Measurements from ENCODE around the gene CIT. TPM values are rescaled to one million over a fixed set of nuclear protein-coding genes. Genes with fewer than 3 reads are reported as not detected.

The CIT gene
- total and polyA plus RNA-seq, 9 of the 15 experiments (the other 6 are each of a cell fraction or from before 2014, with no cell fraction given) = 1.1 to 46.7 (median 21.3) TPM

- TF ChIP-seq BRD9 (IDR thresholded peaks at IDR 0.05; ENCODE audit: low read depth, partially characterized antibody) (no peak), HMG20B (CRISPR knock-in tag; IDR thresholded peaks at IDR 0.05) (no peak), SMARCB1 (IDR thresholded peaks at IDR 0.05; ENCODE audit: insufficient read length, low read depth) (peak; percentile 95), ATF1 (CRISPR knock-in tag; IDR thresholded peaks at IDR 0.05) (no peak), ATF1 (tag; IDR thresholded peaks at IDR 0.05) (peak; percentile 84), EZH2 (IDR thresholded peaks at IDR 0.05; ENCODE audit: borderline replicate concordance, low read depth, low read length) (peak; percentile 87; the same call in 1 of the 2 replicates), GTF2B (IDR thresholded peaks at IDR 0.05; ENCODE audit: extremely low read depth, insufficient read length) (no peak), FOXA3 (CRISPR knock-in tag; conservative IDR thresholded peaks at IDR 0.05 in 1 of 2, IDR thresholded peaks at IDR 0.05 in 1 of 2) (peak in 1 of 2 experiments; percentile 79; a peak in 2 of 4 replicates), NCOA4 (IDR thresholded peaks at IDR 0.05; ENCODE audit: partially characterized antibody) (peak; percentile 92), MTA3 (IDR thresholded peaks at IDR 0.05; ENCODE audit: borderline replicate concordance) (peak; percentile 95), SMARCA5 (IDR thresholded peaks at IDR 0.05) (no peak), POLR2AphosphoS2 (IDR thresholded peaks at IDR 0.05; ENCODE audit: low read length) (no peak), ZNF592 (IDR thresholded peaks at IDR 0.05) (no peak; the same call in 1 of the 2 replicates), PTTG1 (tag; IDR thresholded peaks at IDR 0.05; ENCODE audit: low read depth) (peak; percentile 61; the same call in 1 of the 2 replicates), NUFIP1 (IDR thresholded peaks at IDR 0.05; ENCODE audit: partially characterized antibody) (no peak), ATF7 (IDR thresholded peaks at IDR 0.05) (peak; percentile 87), NONO (IDR thresholded peaks at IDR 0.05; ENCODE audit: low read depth in 2 of 2, low read length in 1 of 2) (peak in 1 of 2 experiments; percentile 94; a peak in 2 of 4 replicates), MEF2A (IDR thresholded peaks at IDR 0.05; ENCODE audit: control insufficient read depth, low read depth, low read length) (peak; percentile 68; the same call in 1 of the 2 replicates), TRIM24 (IDR thresholded peaks at IDR 0.05) (peak; percentile 99 to 100), ZBTB12 (CRISPR knock-in tag; IDR thresholded peaks at IDR 0.05) (0 out of 2 replicates have a peak, but pooled peaks have one; percentile 43), TEAD4 (IDR thresholded peaks at IDR 0.05; ENCODE audit: low read length) (peak; percentile 100), TEAD4 (CRISPR knock-in tag; IDR thresholded peaks at IDR 0.05; ENCODE audit: borderline replicate concordance) (no peak)
Measured at GRCh38 chr12:119665164-119665929, 211.8 kb downstream of the CIT start (continued).

All from K562 (cell line).